Activated effector memory CD4-positive, alpha-beta T cell treated with anti-CD3 and anti-CD28 coated beads, Interleukin-2, amount 50 U/mL, for 16 hours (primary cell): ENCODE measurements around the gene JUP.

Source experiments
- DNase-seq: peaks from one replicate; pipeline ENCODE4 v3.0.0-alpha.2; 2020

JUP gene

GRCh38 chr17:41717408-41718286 lies 68.9 kb downstream of the JUP start:
- DNase-seq: no peak

GRCh38 chr17:41711669-41712400 lies 74.7 kb downstream of the JUP start, which contains the start of gene GAST:
Gene GAST, plus strand, starts transcription at chr17:41712331. Its CDS starts 3,106 bp downstream, at chr17:41715437.
- DNase-seq: no peak

- no peak for DNase-seq
Observed at GRCh38 chr17:41710472-41711090, 75.9 kb downstream of the JUP start.

GRCh38 chr17:41707803-41708669 lies 78.5 kb downstream of the JUP start:
- DNase-seq: no peak

- no peak for DNase-seq
Observed at GRCh38 chr17:41705271-41705991, 81.1 kb downstream of the JUP start.
